Stomach (tissue), 4 donors: ENCODE data around the gene UBQLN3.

Experiments
- EP300 ChIP-seq: sonication (generic); formaldehyde crosslinking; IDR thresholded peaks from one replicate; pipeline ENCODE4 v1.6.1; 2017; ENCODE audit warnings: antibody characterized with exemption
- POLR2A ChIP-seq, 4 donors: fragments of 450-650 bp; IDR thresholded peaks; one replicate each; pipeline ENCODE4 v1.6.1; 2016; ENCODE audit warnings: antibody characterized with exemption in 4 of 4, control low read depth in 2 of 4, mild to moderate bottlenecking in 1 of 4, moderate library complexity in 1 of 4
- POLR2AphosphoS5 ChIP-seq, 3 donors: sonication (generic); formaldehyde crosslinking; IDR thresholded peaks; one replicate each; pipeline ENCODE4 v1.6.1; 2016; ENCODE audit warnings: antibody characterized with exemption in 3 of 3
- TF ChIP-seq, protein P1 (sequence below), 7 experiments: fragments of 450-650 bp in 4 of 7; fragments of 200-600 bp in 3 of 7; sonication (generic) in 3 of 7; IDR thresholded peaks; one replicate each; pipeline ENCODE4 v1.5.1; 2016 to 2019; ENCODE audit warnings: antibody characterized with exemption in 7 of 7, control low read depth in 2 of 7, mild to moderate bottlenecking in 1 of 7

DNA sequence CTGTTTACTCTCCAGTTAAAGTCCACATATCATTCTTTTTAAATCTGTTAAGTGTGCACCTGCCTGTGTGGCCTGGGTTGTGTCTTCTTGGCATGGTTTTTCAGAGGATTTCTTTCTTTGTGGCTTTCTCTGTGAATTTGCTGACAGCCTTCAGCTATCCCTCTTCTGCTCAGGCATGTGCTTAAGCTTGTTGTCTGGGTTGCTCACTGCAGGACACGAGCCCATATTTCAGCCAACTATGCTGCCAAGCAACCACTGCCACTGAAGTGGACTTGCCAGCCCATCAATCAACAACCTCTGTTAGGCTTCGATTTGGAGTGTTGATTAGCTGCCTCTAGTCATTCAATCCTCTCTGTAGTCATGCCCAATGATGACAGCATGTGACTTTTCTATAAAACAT, 42.2 kb downstream of the UBQLN3 start:
- TF ChIP-seq, protein P1, sequence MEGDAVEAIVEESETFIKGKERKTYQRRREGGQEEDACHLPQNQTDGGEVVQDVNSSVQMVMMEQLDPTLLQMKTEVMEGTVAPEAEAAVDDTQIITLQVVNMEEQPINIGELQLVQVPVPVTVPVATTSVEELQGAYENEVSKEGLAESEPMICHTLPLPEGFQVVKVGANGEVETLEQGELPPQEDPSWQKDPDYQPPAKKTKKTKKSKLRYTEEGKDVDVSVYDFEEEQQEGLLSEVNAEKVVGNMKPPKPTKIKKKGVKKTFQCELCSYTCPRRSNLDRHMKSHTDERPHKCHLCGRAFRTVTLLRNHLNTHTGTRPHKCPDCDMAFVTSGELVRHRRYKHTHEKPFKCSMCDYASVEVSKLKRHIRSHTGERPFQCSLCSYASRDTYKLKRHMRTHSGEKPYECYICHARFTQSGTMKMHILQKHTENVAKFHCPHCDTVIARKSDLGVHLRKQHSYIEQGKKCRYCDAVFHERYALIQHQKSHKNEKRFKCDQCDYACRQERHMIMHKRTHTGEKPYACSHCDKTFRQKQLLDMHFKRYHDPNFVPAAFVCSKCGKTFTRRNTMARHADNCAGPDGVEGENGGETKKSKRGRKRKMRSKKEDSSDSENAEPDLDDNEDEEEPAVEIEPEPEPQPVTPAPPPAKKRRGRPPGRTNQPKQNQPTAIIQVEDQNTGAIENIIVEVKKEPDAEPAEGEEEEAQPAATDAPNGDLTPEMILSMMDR (IDR thresholded peaks at IDR 0.05): no peak
- TF ChIP-seq POLR2A (IDR thresholded peaks at IDR 0.05): no peak
- no peak for TF ChIP-seq POLR2AphosphoS5 (IDR thresholded peaks at IDR 0.05)
- no peak for TF ChIP-seq EP300
